Effector CD4-positive, alpha-beta T cell (primary cell): ENCODE measurements around the gene CDH4.

ENCODE experiments used
- DNase-seq: peaks from one replicate; pipeline ENCODE4 v3.0.0-alpha.2; 2020

CDH4 gene

GRCh38 chr20:61802721-61803311 is 550.8 kb downstream of the CDH4 start:
- DNase-seq, result no peak

GRCh38 chr20:61803416-61803914 is 551.4 kb downstream of the CDH4 start:
- no peak for DNase-seq

DNA sequence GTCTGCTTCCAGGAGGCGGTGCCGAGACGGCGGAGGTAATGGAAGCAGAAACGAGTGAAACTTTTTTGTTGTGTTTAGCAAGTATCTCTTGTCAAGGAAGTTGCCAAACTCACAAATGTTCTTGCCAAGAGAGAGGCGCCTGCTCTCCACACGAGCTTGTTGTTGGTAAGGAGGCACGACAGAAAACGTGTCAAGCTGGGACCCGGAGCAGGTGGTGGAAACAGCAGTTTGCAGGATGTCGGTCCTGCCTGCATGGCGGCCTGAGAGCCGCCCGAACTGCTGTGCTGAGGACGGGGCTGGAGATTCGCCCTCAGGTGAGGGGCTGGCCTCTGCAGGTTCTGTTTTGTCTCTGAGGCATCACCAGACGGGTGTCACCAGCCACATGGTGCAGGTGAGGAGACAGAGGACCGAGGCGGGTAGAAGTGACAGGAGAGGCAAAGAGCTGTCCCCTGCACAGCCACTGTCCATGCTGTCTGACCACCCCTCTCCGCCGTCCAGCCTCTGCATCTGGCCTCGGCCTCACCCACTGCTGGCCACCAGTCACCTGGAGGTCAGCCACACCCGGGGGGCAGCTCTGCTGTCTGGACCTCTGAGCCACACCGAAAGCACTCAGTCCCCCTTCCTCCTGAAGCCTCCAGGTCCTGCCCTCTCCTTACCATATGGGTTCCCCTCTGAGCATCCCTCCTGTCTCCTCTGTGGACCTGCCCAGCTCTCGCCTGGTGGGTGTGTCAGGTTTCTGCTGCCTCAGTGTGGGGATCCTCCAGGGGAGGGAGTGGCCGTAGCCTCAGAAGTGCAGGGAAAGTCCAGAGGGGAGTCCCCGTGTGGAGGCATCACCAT is 552.1 kb downstream of the CDH4 start:
- no peak for DNase-seq

GRCh38 chr20:61804752-61805295 is 552.8 kb downstream of the CDH4 start:
- no peak for DNase-seq

DNA sequence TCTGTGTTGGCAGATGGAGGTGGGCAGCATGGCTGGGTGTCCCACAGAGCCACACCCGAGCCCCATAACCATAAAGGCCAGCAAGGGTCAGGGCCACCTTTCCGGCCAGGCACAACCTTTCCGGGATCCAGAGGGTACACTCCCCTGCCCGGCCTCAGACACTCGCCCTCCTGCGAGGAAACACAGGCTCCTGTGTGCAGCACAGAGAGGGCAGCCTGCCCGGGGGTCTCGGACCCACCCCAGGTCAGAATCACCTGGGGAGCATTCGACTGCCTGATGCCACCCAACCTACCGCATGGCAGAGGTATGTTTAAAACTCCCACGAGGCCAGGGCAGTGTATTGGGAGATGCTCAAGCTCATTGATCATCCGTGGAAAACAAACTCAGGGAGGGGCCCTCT is 553.3 kb downstream of the CDH4 start:
- DNase-seq, result no peak

DNA sequence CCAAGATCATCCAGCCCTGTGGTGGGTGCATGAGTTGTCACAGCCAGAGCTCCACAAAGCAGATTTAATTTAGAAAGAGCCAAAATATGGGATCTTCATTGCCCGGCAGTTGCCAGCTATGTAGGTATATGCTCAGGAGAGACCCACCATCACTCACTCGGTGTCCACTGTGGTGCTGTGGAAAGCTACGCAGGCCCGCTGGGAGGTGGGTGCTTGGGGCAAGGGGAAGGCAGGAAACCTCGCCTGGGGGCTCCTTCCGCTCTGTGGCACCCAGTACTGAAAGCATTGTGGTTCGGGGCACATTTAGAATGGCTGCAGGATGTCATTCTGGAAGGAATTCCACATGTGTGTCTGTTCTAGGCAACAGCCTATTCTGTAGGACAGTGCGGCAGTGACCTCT is 553.7 kb downstream of the CDH4 start:
- DNase-seq, result no peak

GRCh38 chr20:61806314-61806713 is 554.3 kb downstream of the CDH4 start:
- DNase-seq, result no peak

DNA sequence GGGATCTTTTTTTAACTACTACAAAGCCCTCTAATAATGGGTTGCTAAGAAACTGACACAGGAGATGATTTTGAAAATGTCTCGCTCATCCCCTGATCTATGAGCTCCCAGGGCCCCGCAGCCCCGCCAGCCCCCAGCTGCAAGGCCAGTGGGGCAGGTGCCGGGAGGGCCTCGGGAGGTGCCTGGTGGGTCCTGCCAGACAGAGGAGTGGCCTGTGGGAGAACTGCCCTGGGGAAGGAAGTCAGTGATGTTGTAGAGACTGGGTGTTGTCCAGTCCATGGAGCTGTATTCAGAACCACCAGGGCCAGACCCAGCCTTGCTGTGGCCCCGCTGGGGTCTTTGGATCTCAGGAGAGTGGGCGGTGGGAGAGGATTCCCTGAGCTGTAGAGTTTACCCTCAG is 554.9 kb downstream of the CDH4 start:
- no peak for DNase-seq

DNA sequence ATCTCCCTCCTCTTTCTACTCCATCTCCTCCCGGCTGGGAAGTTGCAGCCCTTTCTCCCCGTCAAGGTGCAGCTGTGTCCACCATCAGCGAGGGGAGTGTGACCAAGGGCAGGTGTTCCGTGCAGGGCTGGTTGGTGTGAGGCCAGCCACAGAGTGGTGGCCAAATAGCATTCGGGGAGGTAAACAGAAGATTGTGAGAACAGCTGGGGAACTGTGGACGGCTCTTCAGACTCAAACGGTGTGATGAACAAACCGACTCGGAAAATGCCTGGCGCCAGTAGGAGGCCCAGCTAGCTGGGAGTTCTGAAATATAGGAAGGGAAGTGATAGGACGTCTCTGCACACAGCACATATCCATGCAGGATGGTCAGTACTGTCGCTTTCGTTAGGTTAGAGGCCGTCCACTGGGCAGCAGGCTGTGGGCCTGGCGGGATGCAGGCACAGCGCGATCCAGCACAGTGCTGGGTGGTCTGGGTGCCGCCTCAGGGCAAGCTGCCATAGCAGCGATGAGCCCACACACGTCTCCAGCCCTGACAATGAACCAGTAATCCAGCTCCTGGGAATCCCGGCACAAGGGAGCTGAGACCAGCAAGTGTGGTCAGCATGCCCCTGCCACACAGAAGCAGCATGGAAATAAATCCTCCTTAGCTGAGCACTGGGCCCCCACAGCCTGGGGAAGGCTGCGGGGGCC is 555.6 kb downstream of the CDH4 start:
- DNase-seq, result no peak

DNA sequence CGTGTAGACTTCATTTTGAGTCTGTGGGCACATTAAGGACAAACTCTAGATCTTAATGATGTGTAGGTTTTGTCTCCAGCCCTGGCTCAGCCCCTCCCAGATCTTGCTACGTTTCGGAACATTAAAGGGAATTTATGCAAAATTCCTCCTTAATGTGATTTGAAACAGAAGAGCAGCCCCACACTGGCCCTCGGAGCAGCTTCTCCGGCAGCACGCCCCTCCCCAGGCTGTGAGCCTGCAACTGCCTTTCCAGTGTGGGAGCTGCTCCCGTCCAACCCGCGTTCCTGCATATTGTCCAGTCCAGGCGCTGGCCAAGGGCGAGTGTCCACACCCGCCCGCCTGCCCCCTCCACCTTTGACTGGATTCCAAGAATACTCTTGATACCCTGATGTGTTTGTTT is 556.4 kb downstream of the CDH4 start:
- no peak for DNase-seq

DNA sequence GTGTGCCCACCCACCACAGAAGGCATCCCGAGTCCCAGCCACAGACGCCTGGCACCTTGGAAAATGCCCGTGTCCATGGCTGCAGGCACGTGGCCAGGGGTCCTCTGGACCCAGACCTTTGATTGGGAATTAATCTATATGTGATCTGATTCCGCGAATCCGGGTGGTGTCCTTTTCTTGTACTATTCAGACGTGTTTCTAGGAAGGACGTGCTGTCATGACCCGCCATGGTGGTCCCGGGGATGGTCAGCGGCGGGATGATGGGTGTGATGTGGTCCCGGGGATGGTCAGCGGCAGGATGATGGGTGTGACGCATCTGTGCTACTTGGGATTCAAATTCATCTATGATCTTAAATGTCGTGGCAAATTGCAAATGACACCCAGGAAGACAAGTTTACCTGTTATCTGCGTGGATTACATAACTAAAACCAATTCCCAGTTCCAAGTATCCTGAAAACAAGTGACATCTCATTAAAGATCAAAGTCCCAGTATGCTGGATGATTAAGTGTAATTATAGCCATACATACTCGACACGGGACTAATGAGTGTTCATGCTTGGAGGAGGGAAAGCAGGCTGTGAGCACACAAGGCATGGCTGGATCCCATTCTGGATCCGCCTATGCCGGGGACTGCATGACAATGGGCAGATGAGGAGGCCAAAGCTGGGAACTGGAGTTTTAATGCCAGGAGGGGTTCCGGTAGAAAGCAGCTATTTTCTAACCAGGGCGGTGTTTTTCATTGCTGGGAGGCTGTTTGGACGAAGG is 557.1 kb downstream of the CDH4 start:
- no peak for DNase-seq

DNA sequence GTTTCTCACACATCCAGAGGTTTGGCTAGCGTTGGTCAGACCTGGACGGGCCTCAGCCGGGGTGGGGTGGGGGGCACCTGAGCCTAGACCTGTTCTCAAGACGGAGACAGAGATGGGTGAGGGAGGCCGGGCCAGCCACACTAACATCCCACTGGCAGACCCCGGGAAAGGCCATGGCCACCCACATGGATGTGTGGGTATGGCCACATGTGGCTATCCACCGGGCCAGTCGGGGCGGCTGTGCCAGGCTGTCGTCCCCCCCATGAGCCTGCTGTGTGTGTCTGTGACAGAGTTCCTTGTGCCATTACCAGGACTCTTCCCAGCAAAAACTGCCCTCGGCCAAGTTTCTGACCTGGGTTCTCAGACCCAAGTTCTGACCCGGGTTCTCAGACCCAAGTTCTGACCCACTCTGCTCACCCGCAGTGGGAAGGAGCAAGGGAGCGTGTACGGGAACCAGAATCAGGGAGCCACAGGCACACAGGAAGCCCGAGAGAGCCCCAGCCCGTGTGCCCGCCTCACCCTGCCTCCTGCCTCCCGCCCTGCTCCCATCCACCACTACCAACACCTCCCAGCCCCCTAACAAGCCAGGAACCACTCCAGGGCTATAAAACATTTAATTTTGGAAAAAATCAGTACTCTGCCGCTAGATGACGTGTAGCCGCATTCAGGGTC is 558.1 kb downstream of the CDH4 start:
- DNase-seq, result no peak

DNA sequence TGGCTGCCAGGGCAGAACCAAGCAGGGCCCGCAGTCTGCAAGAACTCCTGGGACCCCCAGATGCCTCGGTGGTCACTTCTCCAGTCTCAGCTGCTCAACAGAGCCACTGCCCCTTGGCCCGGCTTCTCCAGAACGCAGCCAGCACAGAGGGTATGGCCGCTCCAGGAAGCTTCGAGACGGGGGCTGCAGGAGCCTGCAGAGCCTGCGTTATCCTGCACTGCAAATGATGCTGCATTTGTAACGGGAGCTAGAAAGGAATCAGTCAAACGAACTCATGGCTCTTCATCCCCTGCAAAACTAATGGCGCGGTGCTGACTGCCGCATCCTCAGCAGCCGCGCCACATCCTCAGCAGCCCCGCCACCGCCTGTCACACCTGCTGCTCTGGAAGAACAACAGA is 558.7 kb downstream of the CDH4 start:
- DNase-seq, result no peak

GRCh38 chr20:61811166-61811565 is 559.1 kb downstream of the CDH4 start:
- DNase-seq, result no peak

- DNase-seq, result no peak
These were observed 560.2 kb downstream of the CDH4 start for GRCh38 chr20:61812121-61812844.

DNA sequence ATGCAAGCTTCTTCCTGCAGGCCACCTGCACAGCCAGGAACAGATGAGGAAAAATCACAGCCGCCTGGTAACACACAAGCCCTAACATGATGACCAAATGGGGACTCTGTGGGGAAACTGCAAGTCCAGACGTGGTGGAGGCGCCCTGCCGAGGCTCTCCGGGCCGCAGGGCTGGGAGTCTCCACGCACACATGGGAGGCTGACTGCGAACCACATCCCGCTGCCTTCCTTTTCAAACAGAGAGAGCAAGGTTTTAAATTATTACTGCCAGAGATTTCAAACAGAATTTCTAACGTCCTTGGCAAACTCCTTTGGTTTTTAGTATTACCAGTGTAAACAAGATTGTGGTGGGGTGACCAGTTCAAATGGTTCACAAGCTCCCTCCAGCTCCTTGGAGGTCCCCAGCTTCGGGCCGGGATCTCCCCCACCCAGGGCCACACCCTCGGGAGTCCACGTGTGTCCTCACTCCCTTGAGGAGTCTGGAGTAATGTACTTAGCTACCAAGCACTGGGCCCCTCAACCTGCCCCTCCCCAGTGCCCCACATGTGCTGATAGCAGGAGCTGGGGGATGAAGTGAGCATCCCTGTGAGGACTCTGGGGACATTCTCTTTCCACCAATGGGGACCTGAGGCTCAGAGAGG is 560.9 kb downstream of the CDH4 start:
- no peak for DNase-seq

DNA sequence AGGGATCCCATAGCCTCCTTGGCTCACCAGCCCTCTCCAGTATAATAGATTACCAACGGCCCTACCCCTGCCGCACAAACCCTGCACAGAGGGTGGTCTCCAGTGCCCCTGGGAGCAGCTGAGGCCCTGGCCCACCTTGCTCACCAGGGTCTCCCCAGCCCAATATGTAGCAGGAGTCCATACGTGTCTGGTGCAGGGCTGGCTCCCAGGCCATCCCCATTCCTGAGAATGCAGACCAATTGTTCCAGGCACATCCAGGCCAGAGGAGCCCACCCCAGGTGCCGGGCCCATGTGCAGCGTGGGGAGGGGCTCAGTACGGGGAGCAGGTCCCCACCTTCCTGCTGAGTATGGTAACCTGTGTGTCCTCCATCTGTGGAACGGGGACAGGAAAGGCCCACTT is 561.7 kb downstream of the CDH4 start:
- no peak for DNase-seq

- DNase-seq, result no peak
These were observed 562.2 kb downstream of the CDH4 start for GRCh38 chr20:61814244-61814643.

GRCh38 chr20:61814726-61815125 is 562.7 kb downstream of the CDH4 start:
- no peak for DNase-seq

GRCh38 chr20:61815176-61815575 is 563.1 kb downstream of the CDH4 start:
- no peak for DNase-seq

DNA sequence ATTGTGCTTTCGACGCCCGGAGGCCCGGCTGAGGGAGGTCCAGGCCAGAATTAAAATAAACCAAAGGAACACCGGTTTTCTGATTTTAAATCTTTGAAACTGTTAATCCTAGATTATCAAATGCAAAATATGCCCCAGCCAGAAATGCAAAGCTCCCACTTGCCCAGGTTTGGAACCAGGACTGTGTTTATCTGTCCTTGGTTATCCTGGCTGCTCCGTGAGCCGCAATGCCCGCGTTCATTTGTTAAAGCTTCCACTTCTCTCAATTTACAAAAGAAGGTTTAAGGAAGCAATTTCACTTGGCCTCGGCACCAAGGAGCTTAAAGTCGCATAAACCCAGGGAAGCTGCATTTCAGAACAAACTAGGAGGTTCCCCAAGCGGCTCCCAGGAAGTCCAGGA is 563.6 kb downstream of the CDH4 start:
- DNase-seq, result no peak
